GM12892 (cell line): ENCODE results near the gene CRYGN.

Experiments used
- POLR2AphosphoS5 ChIP-seq: IDR thresholded peaks from 2 replicates; pipeline ENCODE4 v1.6.1; 2011; ENCODE audit warnings: low read depth, low read length, control low read depth
- TAF1 ChIP-seq: IDR thresholded peaks from 2 replicates; pipeline ENCODE4 v1.6.1; 2011; ENCODE audit warnings: low read depth, mild to moderate bottlenecking, control low read depth, low read length, borderline replicate concordance

- no peak for TF ChIP-seq POLR2AphosphoS5
- no peak for TF ChIP-seq TAF1
Measured at GRCh38 chr7:151434549-151434948, 5.4 kb downstream of the CRYGN start.
